Measurements from ENCODE around the gene COQ2. TPM values are rescaled to one million over a fixed set of nuclear protein-coding genes. Genes with fewer than 3 reads are reported as not detected.
A peak's percentile ranks its signal among the peaks of the same experiment; 100 is the strongest.

COQ2 gene
- total RNA-seq, 6 experiments from 2014 or later: 6.9 to 15.5 (median 10.6) TPM

GRCh38 chr4:83217721-83218522 lies 66.7 kb downstream of the COQ2 start:
- no peak for DNase-seq
- no peaks in the 10 kb centered on the region for H3K9me3 ChIP-seq
- intact Hi-C loops (cut with DNase I): no loop called here
- TF ChIP-seq CTCF (IDR thresholded peaks at IDR 0.05) (no peak), POLR2A (IDR thresholded peaks at IDR 0.05) (no peak)
- peak; percentile 75 to 82 (median 78) for ATAC-seq
- H3K27ac ChIP-seq: peak overlapping the region; percentile 36 to 55 (median 47)
- no peaks in the 10 kb centered on the region for H3K4me1 ChIP-seq
- WGBS (ENCODE audit: insufficient coverage, low coverage, low lambda C conversion rate, missing lambda C conversion rate): 47% methylated on average over 8 of the region's 8 CpGs
- no peak overlapping the region for H3K4me3 ChIP-seq
- H3K27me3 ChIP-seq: no peaks in the 10 kb centered on the region
- H3K36me3 ChIP-seq: no peaks in the 10 kb centered on the region

- no peak overlapping the region for H3K4me3 ChIP-seq
- intact Hi-C loops (cut with DNase I): no loop called here
- no peaks in the 10 kb centered on the region for H3K4me1 ChIP-seq
- no peaks in the 10 kb centered on the region for H3K9me3 ChIP-seq
- ATAC-seq (no peak), DNase-seq (no peak)
- no peaks in the 10 kb centered on the region for H3K36me3 ChIP-seq
- H3K27me3 ChIP-seq: no peaks in the 10 kb centered on the region
- peak overlapping the region; percentile 26 to 55 (median 38) for H3K27ac ChIP-seq
- WGBS (ENCODE audit: insufficient coverage, low coverage, low lambda C conversion rate, missing lambda C conversion rate): no CpG with 5 or more reads among the region's 10 CpGs
- TF ChIP-seq CTCF (IDR thresholded peaks at IDR 0.05) (no peak), POLR2A (IDR thresholded peaks at IDR 0.05) (no peak)
Observed at GRCh38 chr4:83216959-83217683, 67.5 kb downstream of the COQ2 start.

- Histone ChIP-seq H3K4me3 (no peak overlapping the region), H3K27ac (no peak overlapping the region), H3K4me1 (no peaks in the 10 kb centered on the region), H3K27me3 (no peaks in the 10 kb centered on the region), H3K9me3 (no peaks in the 10 kb centered on the region), H3K36me3 (no peaks in the 10 kb centered on the region)
- TF ChIP-seq POLR2A (IDR thresholded peaks at IDR 0.05) (no peak), CTCF (IDR thresholded peaks at IDR 0.05) (no peak)
- ATAC-seq: no peak
- no peak for DNase-seq
- intact Hi-C loops (cut with DNase I): no loop called here
Observed at GRCh38 chr4:83214079-83214478, 70.5 kb downstream of the COQ2 start.

Small RNA genes lying within 50 kb of the gene (small RNA-seq; reads per million reads assigned to genes)
- gene AC114781.3: 0 reads per million in 2 experiments

Other genes starting within 250 kb of the COQ2 start
- 10 to 100 TPM; 11.1 to 18.9 (median 14.7) TPM for gene COPS4, start 249.6 kb downstream of the COQ2 start, total RNA-seq
- gene PLAC8, start 170.1 kb downstream of the COQ2 start, total RNA-seq: 10 to 100 TPM in 4 of 6 experiments, 1 to 10 TPM in 2; 6.0 to 18.9 (median 11.8) TPM
- 1 to 10 TPM in 3 of 6 experiments, under 1 TPM in 3; 0.68 to 2.0 (median 1.2) TPM for gene HPSE, start 50.0 kb upstream of the COQ2 start, total RNA-seq
- 1 to 10 TPM; 5.6 to 8.0 (median 7.5) TPM for gene HELQ, start 171.0 kb upstream of the COQ2 start, total RNA-seq
- 10 to 100 TPM; 22.4 to 29.1 (median 24.1) TPM for gene MRPS18C, start 171.3 kb upstream of the COQ2 start, total RNA-seq
- gene ABRAXAS1, start 200.3 kb upstream of the COQ2 start, total RNA-seq: 1 to 10 TPM; 1.6 to 3.3 (median 2.6) TPM